ENCODE results near the gene RNF4. TPM values are rescaled to one million over a fixed set of nuclear protein-coding genes. Genes with fewer than 3 reads are reported as not detected.

The RNF4 gene
- total RNA-seq, 2 donors from 2014 or later: 22.5 to 37.0 TPM

- intact Hi-C loops (cut with DNase I): no loop called here
- ATAC-seq: no peak
- no peak for DNase-seq
Measured at GRCh38 chr4:2480649-2481048, 11.7 kb downstream of the RNF4 start.

- intact Hi-C loops (cut with DNase I): no loop called here
- DNase-seq (no peak), ATAC-seq (no peak)
Measured at GRCh38 chr4:2482192-2482591, 13.3 kb downstream of the RNF4 start.

GRCh38 chr4:2482693-2483092 is 13.8 kb downstream of the RNF4 start:
- DNase-seq: peak; percentile 84
- ATAC-seq: peak; percentile 67 to 68
- intact Hi-C loops (cut with DNase I): no loop called here

GRCh38 chr4:2483237-2483636 is 14.3 kb downstream of the RNF4 start:
- ATAC-seq (no peak), DNase-seq (no peak)
- intact Hi-C loops (cut with DNase I): no loop called here

- intact Hi-C loops (cut with DNase I): no loop called here
- DNase-seq: no peak
- no peak for ATAC-seq
Measured at GRCh38 chr4:2484185-2484584, 15.3 kb downstream of the RNF4 start.

GRCh38 chr4:2484993-2485392 is 16.1 kb downstream of the RNF4 start:
- ATAC-seq (peak; percentile 78 to 87), DNase-seq (peak; percentile 82)
- intact Hi-C loops (cut with DNase I): no loop called here

- DNase-seq: no peak
- ATAC-seq: peak in 1 of 2 donors; percentile 17
- intact Hi-C loops (cut with DNase I): no loop called here
Measured at GRCh38 chr4:2485956-2486355, 17.1 kb downstream of the RNF4 start.

GRCh38 chr4:2486981-2487380 is 18.1 kb downstream of the RNF4 start:
- ATAC-seq (no peak), DNase-seq (no peak)
- intact Hi-C loops (cut with DNase I): no loop called here

GRCh38 chr4:2487632-2488031 is 18.7 kb downstream of the RNF4 start:
- DNase-seq (no peak), ATAC-seq (no peak)
- intact Hi-C loops (cut with DNase I): no loop called here

- intact Hi-C loops (cut with DNase I): no loop called here
- no peak for ATAC-seq
- no peak for DNase-seq
Measured at GRCh38 chr4:2489081-2489805, 20.3 kb downstream of the RNF4 start.

GRCh38 chr4:2489841-2490552 is 21.1 kb downstream of the RNF4 start:
- no peak for ATAC-seq
- intact Hi-C loops (cut with DNase I): no loop called here
- no peak for DNase-seq

- DNase-seq (no peak), ATAC-seq (no peak)
- intact Hi-C loops (cut with DNase I): no loop called here
Measured at GRCh38 chr4:2492970-2493369, 24.1 kb downstream of the RNF4 start.

GRCh38 chr4:2494992-2495391 is 26.1 kb downstream of the RNF4 start:
- DNase-seq: peak; percentile 27
- intact Hi-C loops (cut with DNase I): no loop called here
- ATAC-seq: peak; percentile 33 to 54

- no peak for DNase-seq
- intact Hi-C loops (cut with DNase I): no loop called here
- ATAC-seq: no peak
Measured at GRCh38 chr4:2497324-2497723, 28.4 kb downstream of the RNF4 start.

GRCh38 chr4:2497931-2498330 is 29.0 kb downstream of the RNF4 start:
- no peak for DNase-seq
- peak in 1 of 2 donors; percentile 46 for ATAC-seq
- intact Hi-C loops (cut with DNase I): no loop called here

GRCh38 chr4:2500547-2500946 is 31.6 kb downstream of the RNF4 start:
- ATAC-seq: no peak
- intact Hi-C loops (cut with DNase I): no loop called here
- no peak for DNase-seq

- intact Hi-C loops (cut with DNase I): no loop called here
- DNase-seq: no peak
- peak in 1 of 2 donors; percentile 40 for ATAC-seq
Measured at GRCh38 chr4:2501034-2501594, 32.2 kb downstream of the RNF4 start.

- DNase-seq (no peak), ATAC-seq (no peak)
- intact Hi-C loops (cut with DNase I): no loop called here
Measured at GRCh38 chr4:2503809-2504208, 34.9 kb downstream of the RNF4 start.

- ATAC-seq: no peak
Measured at GRCh38 chr4:2507259-2507658, 38.4 kb downstream of the RNF4 start.

GRCh38 chr4:2507855-2508254 is 38.9 kb downstream of the RNF4 start:
- ATAC-seq (no peak), DNase-seq (no peak)
- intact Hi-C loops (cut with DNase I): no loop called here

More at GRCh38 chr4:2507259-2507658, 38.4 kb downstream of the RNF4 start:
- no peak for DNase-seq
- intact Hi-C loops (cut with DNase I): no loop called here

Data from left cardiac atrium (tissue), 4 donors.